Gastroesophageal sphincter (tissue), 3 donors: Measurements from ENCODE around the gene S100A9.

Experiments used
- POLR2A ChIP-seq, 2 donors: fragments of 450-650 bp; IDR thresholded peaks; one replicate each; pipeline ENCODE4 v1.6.1; 2017; ENCODE audit warnings: antibody characterized with exemption in 2 of 2, mild to moderate bottlenecking in 2 of 2, moderate library complexity in 1 of 2
- POLR2AphosphoS5 ChIP-seq: sonication (generic); formaldehyde crosslinking; IDR thresholded peaks from one replicate; pipeline ENCODE4 v1.6.1; 2017; ENCODE audit warnings: antibody characterized with exemption
- TF ChIP-seq, protein P1 (sequence below), 4 experiments: fragments of 200-600 bp in 2 of 4; fragments of 450-650 bp in 2 of 4; sonication (generic) in 1 of 4; IDR thresholded peaks; one replicate each; pipeline ENCODE4 v1.5.1; 2017 to 2019; ENCODE audit warnings: antibody characterized with exemption in 4 of 4, mild to moderate bottlenecking in 2 of 4, moderate library complexity in 2 of 4

DNA sequence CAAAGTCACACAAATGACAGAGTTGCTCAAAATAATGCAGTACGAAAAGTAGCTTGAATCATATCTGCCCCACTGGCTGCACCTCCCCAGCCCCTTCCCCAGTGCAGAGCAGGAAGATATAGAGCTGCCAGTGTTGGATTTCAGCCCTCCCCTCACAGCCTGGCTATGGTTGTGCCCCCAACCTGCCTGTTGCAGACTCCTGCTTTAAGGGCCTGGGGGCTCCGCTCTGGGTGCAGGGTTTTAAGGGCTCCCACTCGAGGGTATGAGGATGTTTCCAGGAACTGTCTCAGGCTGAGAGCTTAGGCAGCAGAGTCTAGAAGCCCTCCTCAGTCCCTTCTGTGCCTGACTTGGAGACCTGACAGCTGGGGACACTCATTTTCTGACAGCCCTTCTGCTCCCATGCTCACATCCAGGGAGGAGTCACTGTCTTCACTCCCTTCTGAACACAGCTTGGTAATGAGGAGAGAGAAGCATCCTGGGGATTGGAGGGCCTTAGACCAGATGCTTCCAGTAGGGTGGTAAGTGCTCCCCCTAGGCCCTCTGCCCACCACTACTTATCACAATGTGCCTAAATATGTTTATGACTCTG is 4.6 kb downstream of the S100A9 start:
- TF ChIP-seq, protein P1, sequence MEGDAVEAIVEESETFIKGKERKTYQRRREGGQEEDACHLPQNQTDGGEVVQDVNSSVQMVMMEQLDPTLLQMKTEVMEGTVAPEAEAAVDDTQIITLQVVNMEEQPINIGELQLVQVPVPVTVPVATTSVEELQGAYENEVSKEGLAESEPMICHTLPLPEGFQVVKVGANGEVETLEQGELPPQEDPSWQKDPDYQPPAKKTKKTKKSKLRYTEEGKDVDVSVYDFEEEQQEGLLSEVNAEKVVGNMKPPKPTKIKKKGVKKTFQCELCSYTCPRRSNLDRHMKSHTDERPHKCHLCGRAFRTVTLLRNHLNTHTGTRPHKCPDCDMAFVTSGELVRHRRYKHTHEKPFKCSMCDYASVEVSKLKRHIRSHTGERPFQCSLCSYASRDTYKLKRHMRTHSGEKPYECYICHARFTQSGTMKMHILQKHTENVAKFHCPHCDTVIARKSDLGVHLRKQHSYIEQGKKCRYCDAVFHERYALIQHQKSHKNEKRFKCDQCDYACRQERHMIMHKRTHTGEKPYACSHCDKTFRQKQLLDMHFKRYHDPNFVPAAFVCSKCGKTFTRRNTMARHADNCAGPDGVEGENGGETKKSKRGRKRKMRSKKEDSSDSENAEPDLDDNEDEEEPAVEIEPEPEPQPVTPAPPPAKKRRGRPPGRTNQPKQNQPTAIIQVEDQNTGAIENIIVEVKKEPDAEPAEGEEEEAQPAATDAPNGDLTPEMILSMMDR (IDR thresholded peaks at IDR 0.05) = no peak
- no peak for TF ChIP-seq POLR2AphosphoS5
- no peak for TF ChIP-seq POLR2A (IDR thresholded peaks at IDR 0.05)
